IMR-90 (cell line): ENCODE results near the gene HSPD1. TPM values are rescaled to one million over a fixed set of nuclear protein-coding genes. Genes with fewer than 3 reads are reported as not detected.

ENCODE experiments used
- NFE2L2 ChIP-seq: fragments of 150-350 bp; IDR thresholded peaks from 2 replicates; pipeline ENCODE4 v1.6.1; 2016; ENCODE audit warnings: low read depth, mild to moderate bottlenecking, low read length
- RAD21 ChIP-seq: IDR thresholded peaks from 2 replicates; pipeline ENCODE4 v1.6.1; 2012; ENCODE audit warnings: low read length, improper control_type of control experiment
- SMC3 ChIP-seq: fragments of 150-350 bp; IDR thresholded peaks from 2 replicates; pipeline ENCODE4 v1.6.1; 2016; ENCODE audit warnings: low read depth, mild to moderate bottlenecking, antibody characterized with exemption, low read length, moderate library complexity
- polyA plus RNA-seq, 3 experiments: library from polyadenylated mRNA; depleted of rRNA; stranded (reverse); fragments of >200 nt; gene quantifications; 2 replicates each; pipeline ENCODE4 v1.2.3, GENCODE V29; 2012; ENCODE audit warnings: low replicate concordance in 1 of 3
- total RNA-seq: library from RNA; depleted of rRNA; stranded (reverse); fragments of >200 nt; gene quantifications from 2 replicates; pipeline ENCODE4 v1.2.3, GENCODE V29; 2012
- TF ChIP-seq, protein P1 (sequence below): fragments of 150-350 bp; IDR thresholded peaks from 2 replicates; pipeline ENCODE4 v1.6.1; 2016; ENCODE audit warnings: low read depth, mild to moderate bottlenecking, low read length, moderate library complexity, borderline replicate concordance

The HSPD1 gene
- total and polyA plus RNA-seq, 2 of the 4 experiments (the other 2 are of a cell fraction): 171 TPM

DNA sequence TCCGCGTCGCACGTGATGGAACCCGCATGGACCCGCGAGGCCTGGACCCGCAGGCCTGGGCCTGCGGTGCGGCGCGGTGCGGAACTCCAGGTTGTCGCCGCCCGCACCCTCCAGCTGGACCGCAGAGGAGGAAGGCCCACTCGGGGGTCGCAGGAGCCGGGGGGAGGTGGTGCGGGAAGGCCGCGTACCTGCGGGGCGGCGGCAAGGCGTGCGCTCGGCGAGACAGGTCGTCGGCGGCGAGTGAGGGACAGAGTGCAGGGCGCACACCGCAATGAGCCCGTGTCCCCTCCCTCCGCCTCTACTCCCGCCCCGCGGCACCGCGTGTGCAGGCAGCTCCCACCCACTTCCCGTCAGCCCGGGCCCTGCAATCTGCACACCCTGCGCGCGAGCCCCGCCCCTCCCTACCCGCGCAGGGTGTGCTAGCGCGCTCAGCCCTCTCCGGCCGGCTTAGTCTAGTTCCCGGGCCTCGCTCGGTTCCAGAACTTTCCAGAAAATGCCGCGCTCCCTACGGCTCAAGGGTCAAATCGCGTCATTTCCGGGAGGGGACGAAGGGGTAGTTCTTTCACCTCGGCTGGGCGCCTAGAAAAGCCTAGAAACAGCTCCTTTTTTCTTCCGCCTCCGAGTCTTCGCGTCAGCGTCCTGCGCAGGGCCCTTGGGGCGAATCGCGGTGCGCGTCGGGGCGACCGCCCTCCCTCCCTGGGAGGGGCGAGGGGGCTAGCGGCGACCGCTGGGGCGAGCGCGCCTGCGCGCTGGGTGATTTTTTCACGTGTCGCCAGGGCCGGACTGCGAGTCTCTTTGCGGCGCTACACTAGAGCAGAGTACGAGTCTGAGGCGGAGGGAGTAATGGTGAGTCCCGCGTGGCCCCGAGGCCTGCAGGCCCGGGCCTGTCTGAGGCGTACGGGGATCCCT is at the start of gene HSPD1, which contains the start of gene HSPE1 (continued):
- no peak for TF ChIP-seq SMC3
- TF ChIP-seq, protein P1, sequence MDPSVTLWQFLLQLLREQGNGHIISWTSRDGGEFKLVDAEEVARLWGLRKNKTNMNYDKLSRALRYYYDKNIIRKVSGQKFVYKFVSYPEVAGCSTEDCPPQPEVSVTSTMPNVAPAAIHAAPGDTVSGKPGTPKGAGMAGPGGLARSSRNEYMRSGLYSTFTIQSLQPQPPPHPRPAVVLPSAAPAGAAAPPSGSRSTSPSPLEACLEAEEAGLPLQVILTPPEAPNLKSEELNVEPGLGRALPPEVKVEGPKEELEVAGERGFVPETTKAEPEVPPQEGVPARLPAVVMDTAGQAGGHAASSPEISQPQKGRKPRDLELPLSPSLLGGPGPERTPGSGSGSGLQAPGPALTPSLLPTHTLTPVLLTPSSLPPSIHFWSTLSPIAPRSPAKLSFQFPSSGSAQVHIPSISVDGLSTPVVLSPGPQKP: no peak
- no peak for TF ChIP-seq NFE2L2
- TF ChIP-seq RAD21: no peak
